ENCODE data around the gene TEDDM1.

The TEDDM1 gene

DNA sequence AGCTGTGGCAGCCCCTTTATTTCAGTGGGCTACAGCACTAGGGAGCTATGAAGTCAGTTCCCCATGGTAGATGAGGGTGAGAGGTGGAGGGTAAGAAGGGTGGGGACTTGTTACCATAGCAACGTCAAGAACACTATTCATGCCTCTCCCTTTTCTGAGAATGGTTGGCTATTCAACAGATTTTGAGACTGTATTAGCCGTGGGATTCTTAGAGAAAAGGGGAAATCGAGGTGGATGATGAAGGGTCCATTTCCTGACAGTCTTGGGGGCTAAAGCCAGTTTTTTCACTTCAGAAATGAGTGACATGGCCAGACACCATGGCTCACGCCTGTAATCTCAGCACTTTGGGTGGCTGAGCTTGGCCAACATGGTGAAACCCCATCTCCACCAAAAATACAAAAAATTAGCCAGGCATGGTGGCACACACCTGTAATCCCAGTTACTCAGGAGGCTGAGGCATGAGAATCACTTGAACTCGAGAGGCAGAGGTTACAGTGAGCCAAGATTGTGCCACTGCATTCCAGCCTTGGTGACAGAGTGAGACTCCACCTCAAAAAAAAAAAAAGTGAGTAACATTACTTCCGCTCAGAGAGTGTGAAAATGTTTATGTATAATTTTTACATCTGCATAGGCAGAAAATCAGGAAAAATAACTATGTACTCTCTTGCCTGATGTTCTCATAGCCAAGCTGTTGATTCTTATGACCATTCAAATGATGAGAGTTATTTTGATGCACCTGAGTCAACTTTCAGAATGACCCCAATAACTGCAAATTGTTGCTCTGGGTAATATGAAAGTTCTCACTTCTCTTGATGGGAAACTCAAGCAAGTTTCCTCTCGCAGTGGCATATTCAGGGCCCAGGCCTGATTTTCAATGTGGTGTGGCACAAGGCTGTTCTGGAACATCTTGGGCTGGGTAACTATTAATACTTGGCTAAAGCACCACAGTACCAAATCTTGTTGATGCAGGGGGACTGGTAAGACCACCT is 26.3 kb upstream of the TEDDM1 start:
- peak; percentile 92 for DNase-seq (ENCODE audit: low read depth)
- TF ChIP-seq CTCF (IDR thresholded peaks at IDR 0.05; ENCODE audit: insufficient read depth, low read depth, low read length, missing control alignments) = no peak
- H3K4me3 ChIP-seq (ENCODE audit: low read depth, low read length) = peak overlapping the region; percentile 17

- TF ChIP-seq CTCF (IDR thresholded peaks at IDR 0.05; ENCODE audit: insufficient read depth, low read depth, low read length, missing control alignments) = no peak
- no peak for DNase-seq (ENCODE audit: low read depth)
- H3K4me3 ChIP-seq (ENCODE audit: low read depth, low read length) = no peak overlapping the region
Measured at GRCh38 chr1:182415789-182416188, 15.3 kb upstream of the TEDDM1 start.

DNA sequence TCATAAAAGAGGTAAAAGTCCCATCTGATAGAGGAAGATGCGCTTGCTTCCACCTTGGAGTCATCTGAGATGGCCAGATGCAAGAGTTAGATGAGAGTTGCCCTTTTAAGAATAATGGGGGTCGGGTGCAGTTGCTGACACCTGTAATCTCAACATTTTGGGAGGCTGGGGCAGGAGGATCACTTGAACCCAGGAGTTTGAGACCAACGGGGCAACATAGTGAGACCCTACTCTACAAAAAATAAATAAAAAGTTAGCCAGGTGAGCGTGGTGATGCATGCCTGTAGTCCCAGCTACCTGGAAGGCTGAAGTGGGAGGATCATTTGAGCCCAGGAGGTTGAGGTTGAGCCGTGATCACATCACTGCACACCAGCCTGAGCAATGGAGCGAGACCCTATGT is 13.5 kb upstream of the TEDDM1 start:
- no peak for TF ChIP-seq CTCF (IDR thresholded peaks at IDR 0.05; ENCODE audit: insufficient read depth, low read depth, low read length, missing control alignments)
- no peak for DNase-seq (ENCODE audit: low read depth)
- no peak overlapping the region for H3K4me3 ChIP-seq (ENCODE audit: low read depth, low read length)

DNA sequence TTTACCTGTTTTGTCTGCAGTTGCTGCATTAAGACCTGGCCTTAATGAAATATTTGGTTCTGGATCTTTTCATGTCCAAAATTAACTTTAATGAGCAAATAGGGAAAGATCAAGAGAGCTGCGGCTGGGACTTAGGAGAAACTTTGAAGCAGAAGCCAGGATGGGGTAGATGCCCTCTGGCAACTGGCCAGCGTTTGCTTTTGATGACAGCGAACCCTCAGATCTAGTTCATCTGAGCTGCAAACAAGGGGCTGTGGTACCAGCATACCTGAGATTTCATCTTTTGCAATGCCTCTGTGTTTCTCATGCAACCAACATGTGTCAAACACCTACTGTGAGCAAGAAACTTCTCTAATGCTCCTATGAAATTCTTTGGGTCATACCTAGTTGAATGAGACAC is 13.0 kb upstream of the TEDDM1 start:
- no peak for DNase-seq (ENCODE audit: low read depth)
- TF ChIP-seq CTCF (IDR thresholded peaks at IDR 0.05; ENCODE audit: insufficient read depth, low read depth, low read length, missing control alignments) = no peak
- no peak overlapping the region for H3K4me3 ChIP-seq (ENCODE audit: low read depth, low read length)

GRCh38 chr1:182410620-182411273 is 10.3 kb upstream of the TEDDM1 start:
- H3K4me3 ChIP-seq (ENCODE audit: low read depth, low read length) = no peak overlapping the region
- no peak for TF ChIP-seq CTCF (IDR thresholded peaks at IDR 0.05; ENCODE audit: insufficient read depth, low read depth, low read length, missing control alignments)
- no peak for DNase-seq (ENCODE audit: low read depth)

DNA sequence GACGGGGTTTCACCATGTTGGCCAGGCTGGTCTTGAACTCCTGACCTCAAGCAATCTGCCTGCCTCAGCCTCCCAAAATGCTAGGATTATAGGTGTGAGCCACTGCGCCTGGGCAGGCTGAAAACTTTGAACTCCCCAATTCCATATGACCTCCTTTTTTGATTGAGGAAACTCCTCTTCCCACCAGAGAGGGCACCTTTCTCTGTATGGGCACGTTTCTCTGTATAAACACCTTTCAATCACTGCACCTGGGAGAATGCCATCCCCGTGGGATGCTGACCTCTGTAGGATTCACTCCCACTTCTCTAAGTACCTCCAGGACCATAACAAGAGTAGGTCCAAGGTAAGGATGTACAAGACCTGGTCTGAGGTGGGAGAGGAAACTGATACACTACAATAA is 9.7 kb upstream of the TEDDM1 start:
- no peak for TF ChIP-seq CTCF (IDR thresholded peaks at IDR 0.05; ENCODE audit: insufficient read depth, low read depth, low read length, missing control alignments)
- no peak overlapping the region for H3K4me3 ChIP-seq (ENCODE audit: low read depth, low read length)
- no peak for DNase-seq (ENCODE audit: low read depth)
